Activated B cell treated with CpG ODN at 0.5 μM for 24 hours (primary cell): ENCODE results near the gene CASZ1. TPM values are rescaled to one million over a fixed set of nuclear protein-coding genes. Genes with fewer than 3 reads are reported as not detected.

Experiments used
- ATAC-seq: fragments of 200-7000 bp; cut with Tn5 transposase; one replicate; pipeline ENCODE4 v1.10.0; 2021; ENCODE audit warnings: low read depth, mild to moderate bottlenecking, moderate library complexity
- CTCF ChIA-PET: fragments of 350-600 bp; sonication (Branson Sonifier 250); formaldehyde crosslinking; loops from one replicate; lab custom pipeline; 2021; ENCODE audit warnings: antibody characterized with exemption; lab: Charles Lee
- POLR2A ChIA-PET: fragments of 350-600 bp; sonication (Branson Sonifier 250); formaldehyde crosslinking; loops from one replicate; lab custom pipeline; 2021; ENCODE audit warnings: antibody characterized with exemption; lab: Charles Lee
- DNase-seq: peaks from one replicate; pipeline ENCODE4 v3.0.0; 2022
- H3K27ac Mint-ChIP-seq: one replicate; pipeline ENCODE4 v1.8.0; 2020; ENCODE audit warnings: mixed read lengths
- H3K27me3 Mint-ChIP-seq: one replicate; pipeline ENCODE4 v1.8.0; 2021; ENCODE audit warnings: mixed read lengths
- H3K36me3 Mint-ChIP-seq: one replicate; pipeline ENCODE4 v1.8.0; 2021; ENCODE audit warnings: low read depth, mixed read lengths
- H3K4me1 Mint-ChIP-seq: one replicate; pipeline ENCODE4 v1.8.0; 2021; ENCODE audit warnings: mixed read lengths
- H3K4me3 Mint-ChIP-seq: one replicate; pipeline ENCODE4 v1.8.0; 2020; ENCODE audit warnings: mild to moderate bottlenecking, mixed read lengths
- H3K9me3 Mint-ChIP-seq: one replicate; pipeline ENCODE4 v1.8.0; 2020; ENCODE audit warnings: mixed read lengths
- intact Hi-C: fragments of 100-400 bp; cut with micrococcal nuclease; formaldehyde crosslinking; loops from one replicate; pipeline ENCODE4 v1.15.1; 2024
- total RNA-seq: library from RNA; stranded (reverse); gene quantifications from 2 replicates; pipeline ENCODE4 v1.2.3, GENCODE V29; 2022
- TF ChIP-seq, protein P1 (sequence below): fragments of 200-600 bp; IDR thresholded peaks from one replicate; pipeline ENCODE4 v1.8.0; 2022; ENCODE audit warnings: antibody characterized with exemption, mild to moderate bottlenecking

The CASZ1 gene
- total RNA-seq, 1 donor from 2014 or later: 35.6 TPM

DNA sequence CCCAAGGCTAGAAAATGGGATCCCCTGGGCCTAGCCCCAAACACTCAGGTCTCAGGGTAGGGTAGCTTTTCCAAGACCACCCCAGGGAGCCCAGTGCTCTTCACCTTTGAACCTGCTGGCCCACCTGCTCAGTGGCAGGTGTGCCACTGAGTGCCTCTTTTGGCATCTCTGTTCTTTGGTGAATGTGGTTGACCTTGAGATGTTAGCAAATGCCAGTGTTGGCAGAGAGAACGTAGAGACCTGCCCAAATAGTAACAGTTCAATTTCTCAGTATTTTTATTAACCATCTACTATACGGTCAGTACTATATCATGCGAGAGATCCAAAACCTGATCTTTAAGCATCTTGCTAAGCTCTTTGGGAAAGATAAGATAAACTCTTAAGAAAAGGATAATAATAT is 193.5 kb downstream of the CASZ1 start:
- Mint-ChIP-seq H3K27me3 (no peaks in the 10 kb centered on the region), H3K4me3 (no peak overlapping the region), H3K4me1 (no peaks in the 10 kb centered on the region), H3K9me3 (no peaks in the 10 kb centered on the region), H3K27ac (no peak overlapping the region), H3K36me3 (peaks cover 48% of the 10 kb centered on the region)
- CTCF ChIA-PET: no interaction called here
- ATAC-seq (no peak), DNase-seq (no peak)
- intact Hi-C loops: no loop called here
- POLR2A ChIA-PET: no interaction called here
- TF ChIP-seq, protein P1, sequence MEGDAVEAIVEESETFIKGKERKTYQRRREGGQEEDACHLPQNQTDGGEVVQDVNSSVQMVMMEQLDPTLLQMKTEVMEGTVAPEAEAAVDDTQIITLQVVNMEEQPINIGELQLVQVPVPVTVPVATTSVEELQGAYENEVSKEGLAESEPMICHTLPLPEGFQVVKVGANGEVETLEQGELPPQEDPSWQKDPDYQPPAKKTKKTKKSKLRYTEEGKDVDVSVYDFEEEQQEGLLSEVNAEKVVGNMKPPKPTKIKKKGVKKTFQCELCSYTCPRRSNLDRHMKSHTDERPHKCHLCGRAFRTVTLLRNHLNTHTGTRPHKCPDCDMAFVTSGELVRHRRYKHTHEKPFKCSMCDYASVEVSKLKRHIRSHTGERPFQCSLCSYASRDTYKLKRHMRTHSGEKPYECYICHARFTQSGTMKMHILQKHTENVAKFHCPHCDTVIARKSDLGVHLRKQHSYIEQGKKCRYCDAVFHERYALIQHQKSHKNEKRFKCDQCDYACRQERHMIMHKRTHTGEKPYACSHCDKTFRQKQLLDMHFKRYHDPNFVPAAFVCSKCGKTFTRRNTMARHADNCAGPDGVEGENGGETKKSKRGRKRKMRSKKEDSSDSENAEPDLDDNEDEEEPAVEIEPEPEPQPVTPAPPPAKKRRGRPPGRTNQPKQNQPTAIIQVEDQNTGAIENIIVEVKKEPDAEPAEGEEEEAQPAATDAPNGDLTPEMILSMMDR: no peak

DNA sequence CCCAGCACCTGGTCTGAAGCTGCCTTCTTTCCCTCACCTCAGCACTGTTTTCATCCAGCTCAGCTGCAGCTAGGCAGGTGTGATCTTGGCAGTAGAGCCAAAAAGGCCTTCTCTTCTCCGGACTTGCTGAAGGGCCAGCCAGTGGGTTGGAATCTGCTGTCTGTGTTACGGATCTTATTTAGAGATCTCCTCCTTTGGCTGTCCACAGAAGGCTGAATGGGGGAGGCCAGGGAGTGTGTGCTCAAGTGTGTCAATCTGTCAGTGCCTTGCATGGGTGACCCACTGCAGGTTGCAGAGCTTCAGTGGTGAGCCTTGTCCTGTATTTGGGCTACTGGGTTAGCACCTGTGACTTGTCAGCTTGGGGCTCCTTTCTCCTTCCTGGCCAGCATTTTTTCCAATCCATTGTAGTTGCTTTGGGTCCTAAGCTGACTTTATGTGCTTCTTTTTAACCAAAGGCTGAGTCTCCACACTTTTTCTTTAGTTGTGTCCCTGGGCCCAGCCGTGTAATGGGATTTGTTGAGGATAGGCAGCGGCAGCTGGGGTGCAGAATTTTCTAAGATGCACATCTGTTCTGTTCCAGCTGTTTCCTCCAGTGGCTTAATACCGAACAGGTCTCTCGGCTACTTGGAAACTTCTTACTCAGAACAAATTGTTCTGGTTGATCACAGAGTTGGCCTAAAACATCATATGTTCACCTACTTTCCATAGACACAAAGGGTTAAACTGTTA is 194.9 kb downstream of the CASZ1 start:
- Mint-ChIP-seq H3K4me3 (no peak overlapping the region), H3K27ac (no peak overlapping the region), H3K36me3 (peaks cover 44% of the 10 kb centered on the region)

DNA sequence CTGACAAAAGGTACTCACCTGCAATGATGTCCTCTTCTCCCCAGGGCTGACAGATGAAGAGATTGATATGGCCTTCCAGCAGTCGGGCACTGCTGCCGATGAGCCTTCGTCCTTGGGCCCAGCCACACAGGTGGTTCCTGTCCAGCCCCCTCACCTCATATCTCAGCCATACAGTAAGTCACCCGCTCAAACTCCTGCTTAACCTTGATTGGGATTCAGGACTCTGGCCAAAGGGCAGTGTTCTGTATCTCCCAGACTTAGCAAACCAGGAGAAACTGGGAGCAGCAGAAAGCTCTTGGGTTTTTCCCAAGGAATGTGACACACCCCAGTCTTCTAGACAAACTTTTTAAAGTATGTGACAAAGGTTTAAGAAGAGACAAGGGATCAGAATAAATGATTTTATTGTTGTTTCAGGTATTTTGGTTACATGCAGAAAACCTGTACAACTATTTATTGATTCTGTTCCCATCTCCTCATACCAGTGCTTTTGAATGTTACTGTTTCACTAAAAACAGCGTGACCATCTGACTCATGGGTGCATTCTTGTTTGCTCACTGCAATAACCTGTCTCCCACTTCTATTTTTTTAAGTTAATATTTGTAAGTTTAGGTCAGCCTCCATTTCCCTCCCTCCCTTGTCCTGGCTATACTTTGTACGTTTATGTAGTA is 197.1 kb downstream of the CASZ1 start:
- TF ChIP-seq, protein P1: no peak
- H3K27me3 Mint-ChIP-seq: no peaks in the 10 kb centered on the region
- CTCF ChIA-PET: no interaction called here

More for the DNA sequence above, 194.9 kb downstream of the CASZ1 start:
- TF ChIP-seq, protein P1: no peak
- DNase-seq (no peak), ATAC-seq (no peak)
- H3K9me3 Mint-ChIP-seq: no peaks in the 10 kb centered on the region
- H3K27me3 Mint-ChIP-seq: no peaks in the 10 kb centered on the region
- POLR2A ChIA-PET: no interaction called here
- H3K4me1 Mint-ChIP-seq: no peaks in the 10 kb centered on the region
- CTCF ChIA-PET: no interaction called here
- intact Hi-C loops: no loop called here

DNA sequence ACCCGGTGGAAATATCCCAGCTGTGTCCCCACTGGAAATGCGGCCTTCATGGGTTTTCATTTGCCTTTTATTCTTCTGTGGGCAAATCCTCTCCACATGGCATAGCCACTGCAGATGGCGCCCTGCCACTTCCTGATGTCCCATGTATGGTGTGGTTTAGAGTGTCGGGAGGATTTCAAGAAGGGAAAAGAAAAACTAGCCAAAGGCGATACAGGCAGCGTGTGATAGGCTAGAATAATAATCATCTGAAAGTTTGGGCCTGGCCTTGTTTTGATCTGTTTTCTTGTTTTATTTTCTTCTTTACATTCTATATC is 198.1 kb downstream of the CASZ1 start:
- TF ChIP-seq, protein P1: no peak
- ATAC-seq: no peak
- H3K4me3 Mint-ChIP-seq: no peak overlapping the region
- peaks cover 6% of the 10 kb centered on the region for H3K4me1 Mint-ChIP-seq
- intact Hi-C loops: no loop called here
- H3K27ac Mint-ChIP-seq: no peak overlapping the region
- H3K27me3 Mint-ChIP-seq: no peaks in the 10 kb centered on the region
- no peaks in the 10 kb centered on the region for H3K9me3 Mint-ChIP-seq
- ChIA-PET POLR2A (no interaction called here), CTCF (no interaction called here)
- no peak for DNase-seq
- peaks cover 27% of the 10 kb centered on the region for H3K36me3 Mint-ChIP-seq

More for the DNA sequence above, 197.1 kb downstream of the CASZ1 start:
- ATAC-seq (no peak), DNase-seq (no peak)
- H3K9me3 Mint-ChIP-seq: no peaks in the 10 kb centered on the region
- H3K27ac Mint-ChIP-seq: no peak overlapping the region
- intact Hi-C loops: no loop called here
- H3K36me3 Mint-ChIP-seq: peaks cover 37% of the 10 kb centered on the region
- POLR2A ChIA-PET: no interaction called here
- H3K4me1 Mint-ChIP-seq: peaks cover 4% of the 10 kb centered on the region
- no peak overlapping the region for H3K4me3 Mint-ChIP-seq

DNA sequence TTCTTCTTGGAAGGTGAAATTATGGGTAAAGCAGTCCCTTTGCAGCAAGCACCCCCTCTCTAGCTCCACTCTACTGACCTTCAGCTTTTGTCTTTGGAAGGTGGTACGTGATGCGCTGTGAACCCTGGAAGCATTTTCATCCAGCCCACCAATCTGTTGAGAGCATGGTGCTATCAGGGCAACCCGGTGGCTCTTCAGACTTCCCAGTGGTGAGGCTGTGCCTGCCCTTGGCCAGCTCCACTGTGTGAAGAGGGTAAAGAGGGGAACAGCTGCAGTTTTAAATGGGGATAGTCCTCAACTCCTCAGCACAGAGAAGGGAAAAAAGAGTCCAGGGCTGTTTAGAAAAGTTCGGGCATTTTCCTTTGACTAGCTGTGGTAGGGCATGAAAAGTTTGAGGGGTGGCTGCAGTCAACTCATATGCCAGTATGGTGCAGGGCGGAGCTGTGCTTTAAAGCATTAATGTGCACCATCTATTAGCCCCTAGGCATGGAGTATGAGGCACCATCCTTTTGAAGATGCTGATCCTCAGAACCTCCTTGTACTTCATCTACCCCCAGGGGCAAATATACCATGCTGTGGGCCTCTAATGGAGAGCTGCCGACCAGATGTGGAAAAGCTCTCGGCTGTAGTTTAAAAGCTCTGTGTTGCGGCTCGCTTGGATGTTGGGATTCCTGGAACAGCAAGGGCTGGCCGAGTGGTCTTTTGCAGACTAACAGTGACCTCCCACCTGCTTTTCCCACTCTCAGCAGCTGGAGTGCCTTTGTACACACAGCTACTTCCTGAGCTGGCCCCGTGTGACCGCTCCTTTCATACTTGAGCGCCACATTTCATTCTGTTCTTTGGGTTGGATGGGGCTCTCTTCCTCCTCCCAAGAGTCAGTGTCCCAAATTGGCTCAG is 198.7 kb downstream of the CASZ1 start:
- ChIA-PET POLR2A (no interaction called here), CTCF (no interaction called here)
- ATAC-seq (no peak), DNase-seq (no peak)
- Mint-ChIP-seq H3K27ac (no peak overlapping the region), H3K4me1 (peaks cover 6% of the 10 kb centered on the region), H3K27me3 (no peaks in the 10 kb centered on the region), H3K4me3 (no peak overlapping the region), H3K36me3 (peaks cover 21% of the 10 kb centered on the region), H3K9me3 (no peaks in the 10 kb centered on the region)
- intact Hi-C loops: no loop called here
- TF ChIP-seq, protein P1: no peak
